ENCODE data around the gene DNAJB11.
"Not testable (repeated sequence)": the region's sequence is repeated elsewhere in the genome, so short reads cannot be mapped to it uniquely, and the experiment has no call there.

DNAJB11 gene

GRCh38 chr3:186620213-186621092 is 49.9 kb downstream of the DNAJB11 start:
- no peak for DNase-seq

- DNase-seq: no peak
These were observed 51.6 kb downstream of the DNAJB11 start for GRCh38 chr3:186621894-186622650.

- DNase-seq: no peak
These were observed 52.3 kb downstream of the DNAJB11 start for GRCh38 chr3:186622651-186623310.

- no peak for DNase-seq
These were observed 54.1 kb downstream of the DNAJB11 start for GRCh38 chr3:186624598-186624997.

- DNase-seq: no peak
These were observed 55.1 kb downstream of the DNAJB11 start for GRCh38 chr3:186625600-186626042.

- DNase-seq: no peak
These were observed 55.8 kb downstream of the DNAJB11 start for GRCh38 chr3:186626254-186626847.

- no peak for DNase-seq
These were observed 57.4 kb downstream of the DNAJB11 start for GRCh38 chr3:186627852-186628414.

GRCh38 chr3:186628756-186629155 is 58.2 kb downstream of the DNAJB11 start:
- DNase-seq: no peak

GRCh38 chr3:186630950-186631641 is 60.6 kb downstream of the DNAJB11 start:
- DNase-seq: no peak

- no peak for DNase-seq
These were observed 63.0 kb downstream of the DNAJB11 start for GRCh38 chr3:186633481-186633880.

- DNase-seq: not testable (repeated sequence)
These were observed 63.7 kb downstream of the DNAJB11 start for GRCh38 chr3:186634207-186634606.
